ENCODE data around the gene DUSP22.

The DUSP22 gene

GRCh38 chr6:363909-364308 lies 71.6 kb downstream of the DUSP22 start:
- no peak for ATAC-seq
- no peak for TF ChIP-seq ZNF70 (CRISPR knock-in tag; IDR thresholded peaks at IDR 0.05)
- TF ChIP-seq GLIS3 (CRISPR knock-in tag; IDR thresholded peaks at IDR 0.05), result no peak
- no peak for TF ChIP-seq ARNTL (CRISPR knock-in tag; IDR thresholded peaks at IDR 0.05; ENCODE audit: borderline replicate concordance, low read depth)
- TF ChIP-seq, protein P1, sequence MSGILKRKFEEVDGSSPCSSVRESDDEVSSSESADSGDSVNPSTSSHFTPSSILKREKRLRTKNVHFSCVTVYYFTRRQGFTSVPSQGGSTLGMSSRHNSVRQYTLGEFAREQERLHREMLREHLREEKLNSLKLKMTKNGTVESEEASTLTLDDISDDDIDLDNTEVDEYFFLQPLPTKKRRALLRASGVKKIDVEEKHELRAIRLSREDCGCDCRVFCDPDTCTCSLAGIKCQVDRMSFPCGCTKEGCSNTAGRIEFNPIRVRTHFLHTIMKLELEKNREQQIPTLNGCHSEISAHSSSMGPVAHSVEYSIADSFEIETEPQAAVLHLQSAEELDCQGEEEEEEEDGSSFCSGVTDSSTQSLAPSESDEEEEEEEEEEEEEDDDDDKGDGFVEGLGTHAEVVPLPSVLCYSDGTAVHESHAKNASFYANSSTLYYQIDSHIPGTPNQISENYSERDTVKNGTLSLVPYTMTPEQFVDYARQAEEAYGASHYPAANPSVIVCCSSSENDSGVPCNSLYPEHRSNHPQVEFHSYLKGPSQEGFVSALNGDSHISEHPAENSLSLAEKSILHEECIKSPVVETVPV (CRISPR knock-in tag; IDR thresholded peaks at IDR 0.05), result no peak
- TF ChIP-seq ISL1 (CRISPR knock-in tag; IDR thresholded peaks at IDR 0.05), result no peak
- no peak for TF ChIP-seq ZFP30 (CRISPR knock-in tag; IDR thresholded peaks at IDR 0.05)
- no peak for TF ChIP-seq PPARA (CRISPR knock-in tag; IDR thresholded peaks at IDR 0.05; ENCODE audit: borderline replicate concordance)
- no peak for TF ChIP-seq BACH2 (CRISPR knock-in tag; IDR thresholded peaks at IDR 0.05; ENCODE audit: borderline replicate concordance)
- TF ChIP-seq ZNF565 (CRISPR knock-in tag; conservative IDR thresholded peaks at IDR 0.05; ENCODE audit: low read depth), result no peak

DNA sequence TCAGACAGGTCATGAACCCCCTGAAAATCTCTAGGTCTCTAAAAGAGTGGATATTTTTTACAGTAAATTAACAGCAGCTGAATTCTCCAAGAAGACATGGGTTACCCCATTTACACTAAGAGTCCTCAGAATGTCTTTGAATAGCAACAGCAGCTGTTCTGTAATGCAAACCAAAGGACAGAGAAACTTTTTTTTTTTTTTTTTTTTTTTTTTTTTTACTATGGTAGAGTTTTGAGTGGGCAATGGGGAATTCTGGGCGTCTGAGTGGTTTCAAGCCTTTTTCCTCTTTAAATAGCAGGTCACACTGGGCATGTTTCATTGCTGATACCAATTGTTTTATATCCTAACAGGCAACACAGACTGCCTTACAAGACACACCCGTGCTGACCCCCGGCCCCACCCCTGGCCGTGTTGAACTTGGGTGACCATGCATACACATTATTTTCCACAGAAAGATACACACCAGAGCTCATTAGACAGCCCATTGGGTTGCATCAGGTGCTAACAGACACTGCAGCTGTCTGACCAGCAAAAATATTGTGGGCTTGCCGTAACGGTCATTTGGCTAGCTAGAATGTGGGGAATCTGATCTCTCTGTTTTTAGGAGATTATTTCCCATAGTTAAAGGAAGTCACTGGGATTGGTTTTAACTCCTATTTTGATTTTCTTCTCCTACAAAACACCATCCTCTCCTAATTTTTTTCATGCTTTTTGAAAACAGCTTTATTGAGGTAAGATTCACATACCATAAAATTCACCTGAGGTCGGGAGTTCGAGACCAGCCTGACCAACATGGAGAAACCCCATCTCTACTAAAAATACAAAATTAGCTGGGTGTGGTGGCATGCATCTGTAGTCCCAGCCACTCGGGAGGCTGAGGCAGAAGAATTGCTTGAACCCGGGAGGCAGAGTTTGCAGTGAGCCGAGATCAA lies 72.6 kb downstream of the DUSP22 start:
- TF ChIP-seq ESRRG (CRISPR knock-in tag; IDR thresholded peaks at IDR 0.05) (no peak), SNAI2 (CRISPR knock-in tag; IDR thresholded peaks at IDR 0.05) (no peak), BACH2 (CRISPR knock-in tag; IDR thresholded peaks at IDR 0.05; ENCODE audit: borderline replicate concordance) (no peak), ZNF565 (CRISPR knock-in tag; conservative IDR thresholded peaks at IDR 0.05; ENCODE audit: low read depth) (no peak), ARNTL (CRISPR knock-in tag; IDR thresholded peaks at IDR 0.05; ENCODE audit: borderline replicate concordance, low read depth) (no peak), CSDC2 (CRISPR knock-in tag; IDR thresholded peaks at IDR 0.05) (no peak), PPARA (CRISPR knock-in tag; IDR thresholded peaks at IDR 0.05; ENCODE audit: borderline replicate concordance) (no peak), ISL1 (CRISPR knock-in tag; IDR thresholded peaks at IDR 0.05) (no peak), TOX (CRISPR knock-in tag; IDR thresholded peaks at IDR 0.05; ENCODE audit: borderline replicate concordance) (no peak)
- ATAC-seq, result no peak

- no peak for ATAC-seq
- no peak for TF ChIP-seq ZNF565 (CRISPR knock-in tag; conservative IDR thresholded peaks at IDR 0.05; ENCODE audit: low read depth)
- no peak for TF ChIP-seq CSDC2 (CRISPR knock-in tag; IDR thresholded peaks at IDR 0.05)
- TF ChIP-seq ZFP30 (CRISPR knock-in tag; IDR thresholded peaks at IDR 0.05), result no peak
Observed at GRCh38 chr6:365835-366234, 73.5 kb downstream of the DUSP22 start.

DNA sequence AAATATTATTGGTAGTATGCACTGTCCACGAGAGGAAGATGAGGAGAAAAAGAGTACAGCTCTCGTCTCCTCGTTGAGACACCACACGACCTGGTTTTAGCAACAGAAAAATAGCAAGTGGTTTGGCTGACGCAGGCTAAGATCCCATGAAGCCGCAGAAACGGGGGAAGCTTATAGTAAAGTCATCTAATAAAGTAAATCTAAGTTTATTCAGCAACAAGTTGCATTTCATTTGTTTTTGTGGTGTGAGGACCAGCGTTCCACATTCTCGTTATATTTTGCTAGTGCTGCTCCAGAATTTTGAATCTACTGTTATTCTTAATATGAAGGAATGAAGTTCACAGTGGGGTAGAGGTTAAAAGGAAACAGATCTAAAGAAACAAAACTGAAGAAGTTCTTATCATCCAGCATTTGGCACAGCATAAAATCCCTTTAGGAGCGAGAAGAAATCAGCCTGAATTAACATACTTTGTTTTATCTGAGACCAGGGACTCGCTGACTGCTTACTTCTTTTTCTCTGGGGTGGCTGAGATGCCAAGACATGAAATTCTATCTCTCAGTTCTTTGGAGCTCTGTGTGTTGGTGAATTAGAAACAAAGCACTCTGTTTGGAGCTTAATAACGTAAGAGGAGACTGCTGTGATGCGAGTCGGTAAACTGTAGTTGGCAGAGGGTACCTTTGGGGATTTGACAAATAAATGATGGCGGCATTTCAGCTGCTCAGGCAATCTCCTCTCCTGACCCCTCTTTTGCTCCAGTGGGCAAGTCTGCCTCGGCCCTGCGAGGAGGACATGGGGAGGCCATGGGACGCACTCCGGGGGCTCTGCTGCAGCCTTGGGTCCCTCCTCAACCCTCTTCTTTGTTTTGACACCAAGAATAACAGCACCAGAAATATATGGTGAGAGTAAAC lies 74.4 kb downstream of the DUSP22 start:
- ATAC-seq, result no peak
- TF ChIP-seq PPARA (CRISPR knock-in tag; IDR thresholded peaks at IDR 0.05; ENCODE audit: borderline replicate concordance), result no peak
- no peak for TF ChIP-seq ZFP3 (CRISPR knock-in tag; IDR thresholded peaks at IDR 0.05)
- TF ChIP-seq ESRRG (CRISPR knock-in tag; IDR thresholded peaks at IDR 0.05), result no peak
- no peak for TF ChIP-seq TOX (CRISPR knock-in tag; IDR thresholded peaks at IDR 0.05; ENCODE audit: borderline replicate concordance)
- no peak for TF ChIP-seq SNAI2 (CRISPR knock-in tag; IDR thresholded peaks at IDR 0.05)
- TF ChIP-seq, protein P1 (CRISPR knock-in tag; IDR thresholded peaks at IDR 0.05), result no peak
- no peak for TF ChIP-seq ZNF8 (CRISPR knock-in tag; IDR thresholded peaks at IDR 0.05)
- TF ChIP-seq ARNTL (CRISPR knock-in tag; IDR thresholded peaks at IDR 0.05; ENCODE audit: borderline replicate concordance, low read depth), result no peak
- TF ChIP-seq, protein P2, sequence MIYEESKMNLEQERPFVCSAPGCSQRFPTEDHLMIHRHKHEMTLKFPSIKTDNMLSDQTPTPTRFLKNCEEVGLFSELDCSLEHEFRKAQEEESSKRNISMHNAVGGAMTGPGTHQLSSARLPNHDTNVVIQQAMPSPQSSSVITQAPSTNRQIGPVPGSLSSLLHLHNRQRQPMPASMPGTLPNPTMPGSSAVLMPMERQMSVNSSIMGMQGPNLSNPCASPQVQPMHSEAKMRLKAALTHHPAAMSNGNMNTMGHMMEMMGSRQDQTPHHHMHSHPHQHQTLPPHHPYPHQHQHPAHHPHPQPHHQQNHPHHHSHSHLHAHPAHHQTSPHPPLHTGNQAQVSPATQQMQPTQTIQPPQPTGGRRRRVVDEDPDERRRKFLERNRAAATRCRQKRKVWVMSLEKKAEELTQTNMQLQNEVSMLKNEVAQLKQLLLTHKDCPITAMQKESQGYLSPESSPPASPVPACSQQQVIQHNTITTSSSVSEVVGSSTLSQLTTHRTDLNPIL (CRISPR knock-in tag; IDR thresholded peaks at IDR 0.05; ENCODE audit: low read depth), result no peak
- TF ChIP-seq TCF4 (CRISPR knock-in tag; IDR thresholded peaks at IDR 0.05; ENCODE audit: borderline replicate concordance), result no peak
- TF ChIP-seq, protein P3, sequence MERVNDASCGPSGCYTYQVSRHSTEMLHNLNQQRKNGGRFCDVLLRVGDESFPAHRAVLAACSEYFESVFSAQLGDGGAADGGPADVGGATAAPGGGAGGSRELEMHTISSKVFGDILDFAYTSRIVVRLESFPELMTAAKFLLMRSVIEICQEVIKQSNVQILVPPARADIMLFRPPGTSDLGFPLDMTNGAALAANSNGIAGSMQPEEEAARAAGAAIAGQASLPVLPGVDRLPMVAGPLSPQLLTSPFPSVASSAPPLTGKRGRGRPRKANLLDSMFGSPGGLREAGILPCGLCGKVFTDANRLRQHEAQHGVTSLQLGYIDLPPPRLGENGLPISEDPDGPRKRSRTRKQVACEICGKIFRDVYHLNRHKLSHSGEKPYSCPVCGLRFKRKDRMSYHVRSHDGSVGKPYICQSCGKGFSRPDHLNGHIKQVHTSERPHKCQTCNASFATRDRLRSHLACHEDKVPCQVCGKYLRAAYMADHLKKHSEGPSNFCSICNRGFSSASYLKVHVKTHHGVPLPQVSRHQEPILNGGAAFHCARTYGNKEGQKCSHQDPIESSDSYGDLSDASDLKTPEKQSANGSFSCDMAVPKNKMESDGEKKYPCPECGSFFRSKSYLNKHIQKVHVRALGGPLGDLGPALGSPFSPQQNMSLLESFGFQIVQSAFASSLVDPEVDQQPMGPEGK (CRISPR knock-in tag; IDR thresholded peaks at IDR 0.05; ENCODE audit: borderline replicate concordance), result no peak
- TF ChIP-seq, protein P4, sequence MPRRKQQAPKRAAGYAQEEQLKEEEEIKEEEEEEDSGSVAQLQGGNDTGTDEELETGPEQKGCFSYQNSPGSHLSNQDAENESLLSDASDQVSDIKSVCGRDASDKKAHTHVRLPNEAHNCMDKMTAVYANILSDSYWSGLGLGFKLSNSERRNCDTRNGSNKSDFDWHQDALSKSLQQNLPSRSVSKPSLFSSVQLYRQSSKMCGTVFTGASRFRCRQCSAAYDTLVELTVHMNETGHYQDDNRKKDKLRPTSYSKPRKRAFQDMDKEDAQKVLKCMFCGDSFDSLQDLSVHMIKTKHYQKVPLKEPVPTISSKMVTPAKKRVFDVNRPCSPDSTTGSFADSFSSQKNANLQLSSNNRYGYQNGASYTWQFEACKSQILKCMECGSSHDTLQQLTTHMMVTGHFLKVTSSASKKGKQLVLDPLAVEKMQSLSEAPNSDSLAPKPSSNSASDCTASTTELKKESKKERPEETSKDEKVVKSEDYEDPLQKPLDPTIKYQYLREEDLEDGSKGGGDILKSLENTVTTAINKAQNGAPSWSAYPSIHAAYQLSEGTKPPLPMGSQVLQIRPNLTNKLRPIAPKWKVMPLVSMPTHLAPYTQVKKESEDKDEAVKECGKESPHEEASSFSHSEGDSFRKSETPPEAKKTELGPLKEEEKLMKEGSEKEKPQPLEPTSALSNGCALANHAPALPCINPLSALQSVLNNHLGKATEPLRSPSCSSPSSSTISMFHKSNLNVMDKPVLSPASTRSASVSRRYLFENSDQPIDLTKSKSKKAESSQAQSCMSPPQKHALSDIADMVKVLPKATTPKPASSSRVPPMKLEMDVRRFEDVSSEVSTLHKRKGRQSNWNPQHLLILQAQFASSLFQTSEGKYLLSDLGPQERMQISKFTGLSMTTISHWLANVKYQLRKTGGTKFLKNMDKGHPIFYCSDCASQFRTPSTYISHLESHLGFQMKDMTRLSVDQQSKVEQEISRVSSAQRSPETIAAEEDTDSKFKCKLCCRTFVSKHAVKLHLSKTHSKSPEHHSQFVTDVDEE (CRISPR knock-in tag; IDR thresholded peaks at IDR 0.05), result no peak
- no peak for TF ChIP-seq ISL1 (CRISPR knock-in tag; IDR thresholded peaks at IDR 0.05)
